Neural crest cell (in vitro differentiated cells): ENCODE results near the gene TCP1. TPM values are rescaled to one million over a fixed set of nuclear protein-coding genes. Genes with fewer than 3 reads are reported as not detected.

Experiments
- DNase-seq: peaks from one replicate; pipeline ENCODE4 v3.0.0; 2021; ENCODE audit warnings: low read depth, mixed read lengths, low spot score
- H3K27ac Mint-ChIP-seq: one replicate; pipeline ENCODE4 v1.8.0; 2021; ENCODE audit warnings: mild to moderate bottlenecking, mixed read lengths; ENCODE audit not compliant: unreplicated experiment
- H3K27me3 Mint-ChIP-seq: 2 replicates; pipeline ENCODE4 v1.8.0; 2021; ENCODE audit warnings: low read depth, mild to moderate bottlenecking, mixed read lengths
- H3K36me3 Mint-ChIP-seq: 2 replicates; pipeline ENCODE4 v1.8.0; 2021; ENCODE audit warnings: low read depth, mild to moderate bottlenecking, mixed read lengths
- H3K4me1 Mint-ChIP-seq: 2 replicates; pipeline ENCODE4 v1.8.0; 2021; ENCODE audit warnings: mixed read lengths
- H3K4me3 Mint-ChIP-seq: one replicate; pipeline ENCODE4 v1.8.0; 2021; ENCODE audit warnings: mild to moderate bottlenecking, mixed read lengths
- H3K9me3 Mint-ChIP-seq: 2 replicates; pipeline ENCODE4 v1.8.0; 2021; ENCODE audit warnings: mixed read lengths
- total RNA-seq: library from RNA; stranded (reverse); gene quantifications from 2 replicates; pipeline ENCODE4 v1.2.1, GENCODE V29; 2021
- TF ChIP-seq, protein P1 (sequence below): fragments of 200-600 bp; sonication (generic); conservative IDR thresholded peaks from 2 replicates; pipeline ENCODE4 v1.5.0; 2021; ENCODE audit warnings: antibody characterized with exemption, mild to moderate bottlenecking

Gene TCP1
- total RNA-seq, 1 donor from 2014 or later, result 246 TPM

DNA sequence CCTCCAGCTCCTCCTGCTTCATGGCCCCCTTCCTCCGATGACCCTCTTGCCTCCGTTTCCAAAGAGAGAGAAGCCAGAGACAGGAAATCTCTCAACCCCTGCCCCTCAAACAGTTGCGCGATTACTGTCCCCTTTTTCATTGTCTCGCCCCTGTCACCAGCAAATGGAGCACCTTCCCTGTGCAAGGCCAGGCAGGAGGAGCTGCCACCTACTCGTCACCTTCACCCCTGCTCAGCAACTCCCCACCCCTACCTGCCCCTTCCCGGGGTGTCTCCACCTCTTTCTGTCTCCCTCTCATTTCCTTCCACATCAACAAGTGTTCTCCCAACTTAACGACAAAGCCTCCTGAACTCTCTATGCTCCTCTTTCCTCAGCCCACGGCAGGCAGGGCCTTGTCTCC lies 24.4 kb upstream of the TCP1 start:
- TF ChIP-seq, protein P1, sequence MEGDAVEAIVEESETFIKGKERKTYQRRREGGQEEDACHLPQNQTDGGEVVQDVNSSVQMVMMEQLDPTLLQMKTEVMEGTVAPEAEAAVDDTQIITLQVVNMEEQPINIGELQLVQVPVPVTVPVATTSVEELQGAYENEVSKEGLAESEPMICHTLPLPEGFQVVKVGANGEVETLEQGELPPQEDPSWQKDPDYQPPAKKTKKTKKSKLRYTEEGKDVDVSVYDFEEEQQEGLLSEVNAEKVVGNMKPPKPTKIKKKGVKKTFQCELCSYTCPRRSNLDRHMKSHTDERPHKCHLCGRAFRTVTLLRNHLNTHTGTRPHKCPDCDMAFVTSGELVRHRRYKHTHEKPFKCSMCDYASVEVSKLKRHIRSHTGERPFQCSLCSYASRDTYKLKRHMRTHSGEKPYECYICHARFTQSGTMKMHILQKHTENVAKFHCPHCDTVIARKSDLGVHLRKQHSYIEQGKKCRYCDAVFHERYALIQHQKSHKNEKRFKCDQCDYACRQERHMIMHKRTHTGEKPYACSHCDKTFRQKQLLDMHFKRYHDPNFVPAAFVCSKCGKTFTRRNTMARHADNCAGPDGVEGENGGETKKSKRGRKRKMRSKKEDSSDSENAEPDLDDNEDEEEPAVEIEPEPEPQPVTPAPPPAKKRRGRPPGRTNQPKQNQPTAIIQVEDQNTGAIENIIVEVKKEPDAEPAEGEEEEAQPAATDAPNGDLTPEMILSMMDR, result no peak
- Mint-ChIP-seq H3K9me3 (no peaks in the 10 kb centered on the region), H3K27ac (no peak overlapping the region), H3K36me3 (no peaks in the 10 kb centered on the region), H3K27me3 (peaks cover 2% of the 10 kb centered on the region), H3K4me1 (peaks cover 17% of the 10 kb centered on the region), H3K4me3 (no peak overlapping the region)
- no peak for DNase-seq

DNA sequence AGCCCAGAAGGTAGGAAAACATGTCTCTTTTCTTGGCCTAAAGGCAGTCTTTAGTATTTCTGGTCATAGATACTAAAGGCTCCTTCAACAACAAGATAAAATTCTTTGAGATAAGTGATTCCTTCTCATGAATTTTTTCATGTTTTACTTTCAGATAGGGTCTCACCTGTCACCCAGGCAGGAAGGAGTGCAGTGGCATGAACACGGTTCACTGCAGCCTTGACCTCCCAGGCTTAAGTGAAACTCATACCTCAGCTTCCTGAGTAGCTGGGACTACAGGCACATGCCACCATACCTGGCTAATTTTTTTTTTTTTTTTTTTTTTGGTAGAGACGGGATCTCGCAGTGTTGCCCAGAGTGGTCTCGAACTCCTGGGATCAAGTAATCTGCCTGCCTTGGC lies 19.7 kb upstream of the TCP1 start:
- no peaks in the 10 kb centered on the region for H3K36me3 Mint-ChIP-seq
- TF ChIP-seq, protein P1, result no peak
- H3K9me3 Mint-ChIP-seq, result no peaks in the 10 kb centered on the region
- peaks cover 21% of the 10 kb centered on the region for H3K4me1 Mint-ChIP-seq
- DNase-seq, result no peak
- H3K4me3 Mint-ChIP-seq, result no peak overlapping the region
- no peak overlapping the region for H3K27ac Mint-ChIP-seq
- no peaks in the 10 kb centered on the region for H3K27me3 Mint-ChIP-seq

DNA sequence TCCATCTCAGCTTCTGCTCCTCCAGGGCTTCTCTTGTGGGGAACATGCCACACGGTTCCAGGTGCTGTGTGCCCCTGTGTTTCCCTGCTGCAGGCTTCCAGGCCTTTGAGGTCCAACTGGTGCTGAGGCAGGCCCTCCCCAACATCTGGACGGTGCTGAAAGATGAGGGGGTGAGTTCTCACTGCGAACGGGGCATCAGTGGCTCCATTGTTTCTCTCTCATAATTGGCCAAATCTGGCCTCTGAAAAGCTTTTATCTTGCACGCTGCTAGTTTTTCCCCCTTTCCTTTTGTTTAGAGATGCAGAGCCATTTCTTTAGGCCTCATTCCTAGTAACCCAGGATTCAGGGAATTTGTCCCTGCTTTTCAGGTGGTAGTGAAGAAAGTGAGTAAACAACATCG lies 19.2 kb upstream of the TCP1 start:
- H3K36me3 Mint-ChIP-seq, result no peaks in the 10 kb centered on the region
- no peaks in the 10 kb centered on the region for H3K9me3 Mint-ChIP-seq
- peaks cover 21% of the 10 kb centered on the region for H3K4me1 Mint-ChIP-seq
- H3K27ac Mint-ChIP-seq, result peak overlapping the region; percentile 57
- TF ChIP-seq, protein P1, result no peak
- H3K27me3 Mint-ChIP-seq, result no peaks in the 10 kb centered on the region
- no peak overlapping the region for H3K4me3 Mint-ChIP-seq
- no peak for DNase-seq

DNA sequence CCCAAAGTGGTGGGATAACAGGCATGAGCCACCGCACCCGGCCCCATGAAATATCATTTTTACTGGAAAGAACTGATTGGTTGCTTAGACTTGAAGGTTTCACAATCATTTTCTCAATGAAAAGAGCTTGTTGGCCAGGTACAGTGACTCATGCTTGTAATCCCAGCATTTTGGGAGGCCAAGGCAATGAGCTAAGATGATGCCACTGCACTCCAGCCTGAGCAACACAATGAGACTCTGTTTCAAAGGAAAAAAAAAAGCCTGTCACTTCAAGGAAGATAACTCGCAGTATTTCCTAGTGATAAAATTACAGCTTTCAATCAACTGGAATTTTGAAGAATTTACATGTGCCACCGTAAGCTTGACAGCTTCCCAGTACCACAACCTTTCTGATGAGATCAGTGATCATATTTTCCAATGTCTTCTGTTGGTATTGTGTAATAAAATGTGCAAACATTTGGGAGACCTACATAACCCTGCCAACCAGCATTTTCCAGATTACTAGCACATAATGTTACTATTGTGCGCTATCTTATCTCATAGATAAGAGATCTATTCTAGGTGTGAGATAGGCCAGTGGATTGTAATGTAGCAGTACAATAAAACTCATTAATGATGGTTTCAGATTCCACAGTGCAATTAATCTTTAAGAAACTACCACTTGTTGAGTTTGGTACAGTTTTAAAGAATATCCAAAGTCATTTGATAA lies 17.9 kb upstream of the TCP1 start:
- TF ChIP-seq, protein P1, result no peak
- H3K27ac Mint-ChIP-seq, result no peak overlapping the region
- H3K27me3 Mint-ChIP-seq, result no peaks in the 10 kb centered on the region
- H3K4me1 Mint-ChIP-seq, result peaks cover 21% of the 10 kb centered on the region
- H3K36me3 Mint-ChIP-seq, result no peaks in the 10 kb centered on the region
- DNase-seq, result no peak
- no peak overlapping the region for H3K4me3 Mint-ChIP-seq
- H3K9me3 Mint-ChIP-seq, result no peaks in the 10 kb centered on the region

DNA sequence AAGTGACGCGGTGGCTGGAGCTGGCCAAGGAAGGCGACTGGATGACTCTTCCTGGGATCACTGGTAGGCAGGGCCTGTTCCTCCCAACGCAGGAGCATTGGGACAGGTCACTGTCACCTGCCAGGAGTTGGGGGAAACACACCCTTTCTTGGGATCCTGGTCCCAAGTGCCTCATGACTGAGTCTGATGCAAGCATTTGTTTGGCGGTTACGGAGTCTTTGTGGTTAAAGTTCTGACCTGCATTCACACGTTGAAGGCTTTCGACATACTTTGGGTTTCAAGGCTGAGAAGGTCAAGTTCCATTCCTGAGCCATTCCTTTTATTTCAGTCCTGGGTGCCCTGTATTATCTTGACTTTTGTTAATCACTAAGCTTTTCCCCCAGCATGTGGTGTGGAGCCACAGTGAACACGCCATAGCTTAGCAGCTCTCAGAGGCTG lies 16.6 kb upstream of the TCP1 start:
- peaks cover 21% of the 10 kb centered on the region for H3K4me1 Mint-ChIP-seq
- TF ChIP-seq, protein P1, result no peak
- H3K4me3 Mint-ChIP-seq, result no peak overlapping the region
- peak overlapping the region; percentile 27 for H3K27ac Mint-ChIP-seq
- no peak for DNase-seq
- H3K9me3 Mint-ChIP-seq, result no peaks in the 10 kb centered on the region
- H3K27me3 Mint-ChIP-seq, result no peaks in the 10 kb centered on the region
- H3K36me3 Mint-ChIP-seq, result no peaks in the 10 kb centered on the region
